Activated naive CD4-positive, alpha-beta T cell (primary cell): ENCODE results near the gene AMN1.

ENCODE experiments used
- DNase-seq, 4 experiments: peaks; one replicate each; lab custom pipeline; 2025; lab: John Stamatoyannopoulos, UW

Gene AMN1

DNA sequence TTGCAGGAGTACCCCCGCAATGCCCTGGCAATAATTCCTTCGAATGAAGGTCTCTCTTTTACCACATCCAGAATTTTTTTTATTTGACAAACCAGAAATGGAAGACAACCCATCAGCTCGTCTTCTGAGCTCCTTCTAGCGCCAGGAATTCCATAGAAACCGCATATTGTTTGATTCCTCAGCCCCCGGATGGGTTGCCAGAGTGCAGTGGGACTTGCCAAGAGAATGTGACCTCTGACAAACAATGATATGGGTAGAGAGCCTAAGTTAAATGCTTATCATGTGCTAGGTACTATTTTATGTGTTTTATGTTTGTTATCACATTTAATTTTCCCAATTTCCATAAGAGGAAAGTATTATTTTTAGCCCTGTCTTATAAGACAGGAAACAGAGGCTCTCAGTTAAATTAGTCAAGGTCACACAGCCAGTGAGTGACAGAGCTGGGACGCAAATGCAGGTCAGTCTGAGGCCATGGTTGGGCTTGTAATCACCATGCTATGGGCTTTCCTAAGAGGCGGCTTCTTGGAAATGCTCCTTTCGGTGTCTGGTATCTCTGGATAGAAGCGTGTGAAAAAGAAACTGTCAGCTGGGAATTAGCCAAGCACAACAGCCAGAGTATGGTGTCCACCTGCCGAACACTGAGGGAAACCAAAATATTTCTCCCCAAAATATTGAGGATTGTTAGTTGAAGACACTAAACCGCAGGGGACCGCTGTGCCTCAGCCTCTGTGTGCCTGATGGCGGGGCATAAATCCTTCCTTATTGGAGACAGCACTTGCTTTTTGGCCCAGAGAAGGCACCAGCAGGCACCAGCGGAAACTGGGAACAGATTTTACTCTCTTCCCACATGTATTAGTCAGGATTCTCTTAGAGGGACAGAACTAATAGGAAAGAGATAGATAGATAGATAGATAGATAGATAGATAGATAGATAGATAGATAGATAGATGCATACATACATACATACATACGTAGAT is 98.8 kb downstream of the AMN1 start:
- no peak for DNase-seq

DNA sequence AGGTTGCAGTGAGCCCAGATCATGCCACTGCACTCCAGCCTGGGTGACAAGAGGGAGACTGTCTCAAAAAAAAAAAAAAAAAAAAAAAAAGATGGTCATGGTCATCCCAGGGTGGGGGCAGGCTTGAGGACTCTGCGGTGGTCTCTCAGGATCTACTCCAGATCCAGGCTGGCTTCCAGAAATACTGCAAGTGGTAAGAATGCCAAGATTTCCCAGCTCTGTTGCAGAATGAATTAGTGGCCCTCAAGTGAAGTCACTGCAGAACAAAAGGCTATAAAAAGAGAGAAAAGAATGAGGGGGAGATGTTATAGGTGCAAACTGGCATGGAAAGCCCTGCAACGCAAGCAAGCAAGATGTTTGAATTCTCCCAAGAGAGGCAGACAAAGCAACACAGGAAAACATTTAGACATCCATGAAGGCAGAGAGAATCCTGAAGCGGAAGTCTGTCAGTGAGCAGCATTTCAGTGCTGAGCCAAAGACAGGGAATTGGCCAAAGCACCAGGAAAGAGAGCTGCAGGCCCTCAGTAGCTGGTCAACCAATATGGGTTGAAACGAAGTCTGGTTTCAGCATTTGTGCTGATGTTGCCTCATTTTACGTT is 101.3 kb downstream of the AMN1 start:
- no peak for DNase-seq

GRCh38 chr12:31626270-31626995 is 102.4 kb downstream of the AMN1 start:
- DNase-seq: no peak

DNA sequence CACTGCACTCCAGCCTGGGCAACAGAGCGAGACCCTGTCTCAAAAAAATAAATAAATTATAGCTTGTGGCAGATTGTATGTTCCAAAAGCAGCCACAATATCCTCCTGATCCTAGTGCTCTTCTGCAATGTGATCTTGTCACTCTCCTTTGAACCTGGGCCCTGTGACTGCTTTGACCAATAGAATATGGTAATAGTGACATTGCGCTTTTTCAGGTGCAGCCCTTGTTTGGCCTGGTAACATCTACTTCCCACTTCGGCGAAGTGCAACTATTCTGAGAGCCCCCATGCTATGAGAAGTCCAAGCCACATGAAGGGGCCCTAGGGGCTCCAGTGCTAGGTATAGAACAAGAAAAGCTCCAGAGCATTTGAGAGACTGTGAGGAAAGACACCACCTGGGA is 106.8 kb downstream of the AMN1 start:
- DNase-seq: no peak
